ENCODE data around the gene RNF220. TPM values are rescaled to one million over a fixed set of nuclear protein-coding genes. Genes with fewer than 3 reads are reported as not detected.

The RNF220 gene
- total and polyA plus RNA-seq, 2 experiments from 2014 or later = 77.2 to 117 TPM

GRCh38 chr1:44572572-44572879 lies 167.5 kb downstream of the RNF220 start:
- H3K4me1 ChIP-seq (ENCODE audit: insufficient read depth) = peaks cover 4% of the 10 kb centered on the region
- no peak overlapping the region for H2AFZ ChIP-seq
- H3K79me2 ChIP-seq = no peaks in the 10 kb centered on the region
- no peaks in the 10 kb centered on the region for H3K9me3 ChIP-seq (ENCODE audit: low read depth)
- H4K20me1 ChIP-seq (ENCODE audit: insufficient read depth, poor library complexity, severe bottlenecking) = no peaks in the 10 kb centered on the region
- no peak overlapping the region for H3K4me2 ChIP-seq
- TF ChIP-seq EZH2phosphoT487 (IDR thresholded peaks at IDR 0.05; ENCODE audit: low read depth, severe bottlenecking, unreplicated experiment) (no peak), CTCF (IDR thresholded peaks at IDR 0.05; ENCODE audit: poor library complexity) (no peak), EZH2 (IDR thresholded peaks at IDR 0.05; ENCODE audit: borderline replicate concordance) (no peak)
- no peak for DNase-seq (ENCODE audit: low spot score)
- 91% methylated on average over 2 of the region's 2 CpGs for WGBS (ENCODE audit: low lambda C conversion rate, missing lambda C conversion rate)
- H3K27me3 ChIP-seq = no peaks in the 10 kb centered on the region
- no peak overlapping the region for H3K27ac ChIP-seq
- no peak overlapping the region for H3K4me3 ChIP-seq
- H3K9me2 ChIP-seq (replicated peaks; ENCODE audit: insufficient read depth) = no peaks in the 10 kb centered on the region
- no peaks in the 10 kb centered on the region for H3K36me3 ChIP-seq (replicated peaks; ENCODE audit: insufficient read depth, low read depth)

GRCh38 chr1:44575396-44575795 lies 170.3 kb downstream of the RNF220 start:
- Histone ChIP-seq H3K4me3 (no peak overlapping the region), H4K20me1 (ENCODE audit: insufficient read depth, poor library complexity, severe bottlenecking) (no peaks in the 10 kb centered on the region), H3K79me2 (no peaks in the 10 kb centered on the region), H3K4me1 (ENCODE audit: insufficient read depth) (no peaks in the 10 kb centered on the region), H3K36me3 (replicated peaks; ENCODE audit: insufficient read depth, low read depth) (no peaks in the 10 kb centered on the region), H3K4me2 (no peak overlapping the region), H2AFZ (no peak overlapping the region), H3K9me2 (replicated peaks; ENCODE audit: insufficient read depth) (no peaks in the 10 kb centered on the region), H3K9me3 (ENCODE audit: low read depth) (no peaks in the 10 kb centered on the region), H3K27ac (no peak overlapping the region), H3K27me3 (no peaks in the 10 kb centered on the region)
- 87% methylated on average over 4 of the region's 4 CpGs for WGBS (ENCODE audit: low lambda C conversion rate, missing lambda C conversion rate)
- no peak for DNase-seq (ENCODE audit: low spot score)
- TF ChIP-seq EZH2phosphoT487 (IDR thresholded peaks at IDR 0.05; ENCODE audit: low read depth, severe bottlenecking, unreplicated experiment) (no peak), CTCF (IDR thresholded peaks at IDR 0.05; ENCODE audit: poor library complexity) (no peak), EZH2 (IDR thresholded peaks at IDR 0.05; ENCODE audit: borderline replicate concordance) (no peak)

- TF ChIP-seq EZH2phosphoT487 (IDR thresholded peaks at IDR 0.05; ENCODE audit: low read depth, severe bottlenecking, unreplicated experiment) = no peak
- TF ChIP-seq EZH2 (IDR thresholded peaks at IDR 0.05; ENCODE audit: borderline replicate concordance) = no peak
- no peak for TF ChIP-seq CTCF (IDR thresholded peaks at IDR 0.05; ENCODE audit: poor library complexity)
- WGBS (ENCODE audit: low lambda C conversion rate, missing lambda C conversion rate) = 48% methylated on average over 5 of the region's 5 CpGs
These were observed 171.5 kb downstream of the RNF220 start for GRCh38 chr1:44576456-44577150.

More at GRCh38 chr1:44576456-44577150, 171.5 kb downstream of the RNF220 start:
- Histone ChIP-seq H3K27ac (no peak overlapping the region), H3K4me2 (no peak overlapping the region), H3K79me2 (no peaks in the 10 kb centered on the region), H4K20me1 (ENCODE audit: insufficient read depth, poor library complexity, severe bottlenecking) (no peaks in the 10 kb centered on the region), H3K27me3 (no peaks in the 10 kb centered on the region), H2AFZ (no peak overlapping the region), H3K4me3 (no peak overlapping the region), H3K9me3 (ENCODE audit: low read depth) (no peaks in the 10 kb centered on the region), H3K36me3 (replicated peaks; ENCODE audit: insufficient read depth, low read depth) (no peaks in the 10 kb centered on the region), H3K9me2 (replicated peaks; ENCODE audit: insufficient read depth) (no peaks in the 10 kb centered on the region), H3K4me1 (ENCODE audit: insufficient read depth) (no peaks in the 10 kb centered on the region)
- DNase-seq (ENCODE audit: low spot score) = no peak
